Liver (tissue), 3 donors: ENCODE data around the gene SYNC.

ENCODE experiments used
- ATF3 ChIP-seq: IDR thresholded peaks from 2 replicates; pipeline ENCODE4 v1.6.1; 2016; ENCODE audit warnings: antibody characterized with exemption
- GABPA ChIP-seq, 2 donors: IDR thresholded peaks in 1 of 2; conservative IDR thresholded peaks in 1 of 2; 2 replicates each; pipeline ENCODE4 v1.6.1; 2016; ENCODE audit warnings: antibody characterized with exemption in 2 of 2, mild to moderate bottlenecking in 1 of 2, moderate library complexity in 1 of 2
- JUND ChIP-seq, 2 donors: IDR thresholded peaks; 2 replicates each; pipeline ENCODE4 v1.6.1; 2016; ENCODE audit warnings: antibody characterized with exemption in 2 of 2
- TF ChIP-seq, protein P1 (sequence below): fragments of 150-350 bp; IDR thresholded peaks from 2 replicates; pipeline ENCODE4 v1.5.1; 2017; ENCODE audit warnings: improper control_type of control experiment, low read depth, low read length; ENCODE audit not compliant: missing input control
- TF ChIP-seq, protein P2 (sequence below): IDR thresholded peaks from 2 replicates; pipeline ENCODE4 v1.6.1; 2016; ENCODE audit warnings: antibody characterized with exemption
- donor health status: healthy.
- donor health status: healthy.

- TF ChIP-seq, protein P1, sequence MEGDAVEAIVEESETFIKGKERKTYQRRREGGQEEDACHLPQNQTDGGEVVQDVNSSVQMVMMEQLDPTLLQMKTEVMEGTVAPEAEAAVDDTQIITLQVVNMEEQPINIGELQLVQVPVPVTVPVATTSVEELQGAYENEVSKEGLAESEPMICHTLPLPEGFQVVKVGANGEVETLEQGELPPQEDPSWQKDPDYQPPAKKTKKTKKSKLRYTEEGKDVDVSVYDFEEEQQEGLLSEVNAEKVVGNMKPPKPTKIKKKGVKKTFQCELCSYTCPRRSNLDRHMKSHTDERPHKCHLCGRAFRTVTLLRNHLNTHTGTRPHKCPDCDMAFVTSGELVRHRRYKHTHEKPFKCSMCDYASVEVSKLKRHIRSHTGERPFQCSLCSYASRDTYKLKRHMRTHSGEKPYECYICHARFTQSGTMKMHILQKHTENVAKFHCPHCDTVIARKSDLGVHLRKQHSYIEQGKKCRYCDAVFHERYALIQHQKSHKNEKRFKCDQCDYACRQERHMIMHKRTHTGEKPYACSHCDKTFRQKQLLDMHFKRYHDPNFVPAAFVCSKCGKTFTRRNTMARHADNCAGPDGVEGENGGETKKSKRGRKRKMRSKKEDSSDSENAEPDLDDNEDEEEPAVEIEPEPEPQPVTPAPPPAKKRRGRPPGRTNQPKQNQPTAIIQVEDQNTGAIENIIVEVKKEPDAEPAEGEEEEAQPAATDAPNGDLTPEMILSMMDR: no peak
- TF ChIP-seq ATF3 (no peak), JUND (IDR thresholded peaks at IDR 0.05) (no peak), GABPA (IDR thresholded peaks at IDR 0.05 in 1 of 2, conservative IDR thresholded peaks at IDR 0.05 in 1 of 2) (no peak)
- TF ChIP-seq, protein P2, sequence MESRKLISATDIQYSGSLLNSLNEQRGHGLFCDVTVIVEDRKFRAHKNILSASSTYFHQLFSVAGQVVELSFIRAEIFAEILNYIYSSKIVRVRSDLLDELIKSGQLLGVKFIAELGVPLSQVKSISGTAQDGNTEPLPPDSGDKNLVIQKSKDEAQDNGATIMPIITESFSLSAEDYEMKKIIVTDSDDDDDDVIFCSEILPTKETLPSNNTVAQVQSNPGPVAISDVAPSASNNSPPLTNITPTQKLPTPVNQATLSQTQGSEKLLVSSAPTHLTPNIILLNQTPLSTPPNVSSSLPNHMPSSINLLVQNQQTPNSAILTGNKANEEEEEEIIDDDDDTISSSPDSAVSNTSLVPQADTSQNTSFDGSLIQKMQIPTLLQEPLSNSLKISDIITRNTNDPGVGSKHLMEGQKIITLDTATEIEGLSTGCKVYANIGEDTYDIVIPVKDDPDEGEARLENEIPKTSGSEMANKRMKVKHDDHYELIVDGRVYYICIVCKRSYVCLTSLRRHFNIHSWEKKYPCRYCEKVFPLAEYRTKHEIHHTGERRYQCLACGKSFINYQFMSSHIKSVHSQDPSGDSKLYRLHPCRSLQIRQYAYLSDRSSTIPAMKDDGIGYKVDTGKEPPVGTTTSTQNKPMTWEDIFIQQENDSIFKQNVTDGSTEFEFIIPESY: no peak
These were observed 20.6 kb downstream of the SYNC start for GRCh38 chr1:32681999-32682398.
